GM18858 (cell line): ENCODE data around the gene VRK3.
"Not testable (repeated sequence)": the region's sequence is repeated elsewhere in the genome, so short reads cannot be mapped to it uniquely, and the experiment has no call there.

Experiments
- ATAC-seq: cut with Tn5 transposase; IDR thresholded peaks from one replicate; pipeline ENCODE4 v1.9.1; 2021; ENCODE audit not compliant: unreplicated experiment

The VRK3 gene

DNA sequence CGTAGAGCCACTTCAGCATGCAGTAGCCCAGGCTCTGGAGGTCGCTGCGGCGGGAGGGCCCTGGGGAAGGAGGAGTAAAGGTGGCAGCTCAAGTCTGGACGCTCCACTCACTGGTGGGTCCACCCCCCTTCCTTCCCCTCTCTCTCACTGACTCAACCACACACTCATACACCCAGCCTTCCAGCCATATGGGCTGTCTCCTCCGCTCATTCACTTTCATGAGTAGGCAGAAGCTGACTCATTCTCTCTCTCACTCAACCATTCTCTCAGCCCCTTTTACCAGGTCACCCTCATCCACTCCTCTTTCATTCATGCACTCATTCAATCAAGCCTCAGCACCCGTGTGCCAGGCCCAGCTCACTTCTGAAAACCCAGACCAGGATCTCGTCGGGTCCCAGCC, 36.7 kb downstream of the VRK3 start:
- ATAC-seq: no peak

DNA sequence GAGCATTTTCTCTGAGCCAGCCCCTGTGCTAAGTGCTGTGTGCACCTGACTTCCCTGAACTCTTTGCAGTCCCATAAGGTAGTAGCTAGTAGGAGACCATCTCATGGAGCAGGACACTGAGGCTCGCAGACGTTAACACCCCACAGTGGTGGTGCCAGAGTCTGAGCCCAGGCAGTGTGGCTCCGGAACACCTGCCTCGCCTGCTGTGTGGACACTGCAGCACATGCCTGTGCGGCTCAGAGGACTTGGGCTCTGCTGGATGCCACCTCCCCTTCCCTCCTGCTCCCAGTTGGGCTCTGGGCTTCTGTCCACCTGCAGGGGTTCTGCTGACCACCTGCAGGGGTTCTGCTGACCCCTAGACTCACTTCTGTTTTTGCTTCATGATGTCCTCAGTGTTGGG, 37.2 kb downstream of the VRK3 start:
- ATAC-seq: no peak

DNA sequence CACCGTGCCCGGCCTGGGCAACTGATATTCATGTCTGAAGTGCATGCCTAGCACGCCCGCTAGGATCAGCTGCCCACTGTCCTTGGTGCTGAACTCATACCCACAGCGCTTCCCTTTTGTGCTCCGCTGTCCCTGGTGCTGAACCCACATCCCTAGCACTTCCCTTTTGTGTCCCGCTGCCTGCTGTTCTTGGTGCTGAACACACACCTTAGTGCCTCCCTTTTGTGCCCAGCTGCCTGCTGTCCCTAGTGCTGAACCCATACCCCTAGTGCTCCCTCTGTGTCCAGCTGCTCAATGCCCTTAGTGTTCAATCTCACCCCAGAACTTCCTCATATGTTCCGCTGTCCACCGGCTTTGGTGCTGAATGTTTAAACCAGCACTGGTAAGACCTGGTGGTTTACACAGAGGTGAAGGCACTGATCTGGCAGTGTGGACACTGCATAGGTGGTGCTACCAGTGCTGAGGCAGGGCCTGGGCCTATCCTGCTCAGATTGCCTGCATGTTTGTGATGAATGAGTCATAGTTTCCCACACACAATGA, 37.9 kb downstream of the VRK3 start:
- ATAC-seq: no peak

DNA sequence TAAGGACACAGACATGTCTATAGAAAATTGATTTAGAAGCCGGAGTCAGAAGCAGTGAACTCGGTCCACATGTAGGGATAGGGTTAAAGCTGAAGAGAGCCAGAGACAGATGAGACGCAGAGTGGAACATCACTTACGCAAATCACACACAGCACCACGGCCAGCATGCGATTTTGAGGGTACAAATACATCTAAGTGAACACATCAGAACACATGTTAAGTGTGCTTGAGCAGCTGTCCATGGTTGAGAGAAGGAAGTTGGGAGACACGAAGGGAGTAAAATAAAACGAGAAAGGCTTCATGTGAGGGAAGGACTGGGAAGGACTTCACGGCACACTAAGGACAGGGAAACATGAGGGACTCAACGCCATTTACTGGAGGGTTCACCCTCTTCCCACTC, 38.8 kb downstream of the VRK3 start:
- no peak for ATAC-seq

DNA sequence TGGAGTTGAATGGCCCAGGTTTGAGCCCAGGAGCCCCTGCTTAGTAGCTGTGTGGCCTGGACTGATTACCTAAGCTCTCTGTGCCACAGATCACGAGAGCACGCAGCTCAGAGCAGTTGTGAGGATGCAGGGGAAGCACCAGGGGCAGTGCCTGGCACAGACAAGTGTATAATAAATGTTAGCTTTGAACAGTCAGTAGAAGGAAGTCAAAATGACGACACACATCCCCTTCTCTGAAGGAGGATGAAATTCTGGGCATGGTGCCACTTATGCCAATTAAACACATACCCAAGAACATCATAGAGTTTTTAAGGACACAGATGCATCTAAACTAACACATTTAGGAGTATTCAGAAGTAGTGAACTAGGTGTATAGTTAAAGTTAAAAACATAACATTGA, 39.3 kb downstream of the VRK3 start:
- ATAC-seq: no peak

DNA sequence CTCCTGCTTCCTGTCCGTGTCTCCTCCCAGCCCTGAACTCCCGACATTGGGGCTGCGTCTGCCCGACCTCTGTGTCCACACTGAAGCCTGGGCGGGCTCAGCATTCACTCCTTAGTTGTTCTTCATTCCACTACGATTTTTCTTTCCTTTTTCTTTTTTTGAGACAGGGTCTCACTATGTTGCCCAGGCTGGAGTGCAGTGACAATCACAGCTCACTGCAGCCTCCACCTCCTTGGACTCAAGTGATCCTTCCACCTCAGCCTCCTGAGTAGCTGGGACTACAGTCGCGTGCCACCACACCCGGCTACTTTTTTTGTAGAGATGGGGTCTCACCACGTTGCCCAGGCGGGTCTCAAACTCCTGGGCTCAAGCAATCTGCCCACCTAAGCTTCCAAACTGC, 40.7 kb downstream of the VRK3 start:
- ATAC-seq: no peak

DNA sequence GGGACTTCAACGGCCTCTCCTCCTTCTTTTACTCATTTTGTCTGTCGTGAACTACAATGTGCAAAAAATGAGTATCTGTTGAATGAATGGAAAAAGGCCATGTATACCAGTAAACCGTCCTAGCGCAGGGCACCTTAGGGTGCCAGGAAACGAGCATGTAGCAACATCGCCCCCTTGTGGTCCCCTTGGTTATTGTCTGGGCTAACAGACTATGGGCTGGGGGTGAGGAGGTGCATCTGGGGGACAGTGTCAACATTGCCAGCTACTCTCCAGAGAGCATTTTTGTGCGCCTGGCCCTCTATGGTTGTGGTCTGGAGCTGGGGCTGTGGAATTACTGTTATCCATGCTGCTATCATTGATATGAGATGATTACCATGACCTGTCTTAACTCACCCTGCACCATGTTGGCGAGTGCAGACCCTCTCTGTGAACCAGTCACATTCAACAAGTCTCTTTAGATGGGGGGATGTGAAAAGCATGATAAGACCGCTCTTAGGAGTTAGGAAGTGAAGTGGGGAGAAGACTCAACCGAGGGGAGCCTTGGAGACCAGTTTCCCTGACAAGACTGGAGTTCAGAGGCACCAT, 41.4 kb downstream of the VRK3 start:
- no peak for ATAC-seq

DNA sequence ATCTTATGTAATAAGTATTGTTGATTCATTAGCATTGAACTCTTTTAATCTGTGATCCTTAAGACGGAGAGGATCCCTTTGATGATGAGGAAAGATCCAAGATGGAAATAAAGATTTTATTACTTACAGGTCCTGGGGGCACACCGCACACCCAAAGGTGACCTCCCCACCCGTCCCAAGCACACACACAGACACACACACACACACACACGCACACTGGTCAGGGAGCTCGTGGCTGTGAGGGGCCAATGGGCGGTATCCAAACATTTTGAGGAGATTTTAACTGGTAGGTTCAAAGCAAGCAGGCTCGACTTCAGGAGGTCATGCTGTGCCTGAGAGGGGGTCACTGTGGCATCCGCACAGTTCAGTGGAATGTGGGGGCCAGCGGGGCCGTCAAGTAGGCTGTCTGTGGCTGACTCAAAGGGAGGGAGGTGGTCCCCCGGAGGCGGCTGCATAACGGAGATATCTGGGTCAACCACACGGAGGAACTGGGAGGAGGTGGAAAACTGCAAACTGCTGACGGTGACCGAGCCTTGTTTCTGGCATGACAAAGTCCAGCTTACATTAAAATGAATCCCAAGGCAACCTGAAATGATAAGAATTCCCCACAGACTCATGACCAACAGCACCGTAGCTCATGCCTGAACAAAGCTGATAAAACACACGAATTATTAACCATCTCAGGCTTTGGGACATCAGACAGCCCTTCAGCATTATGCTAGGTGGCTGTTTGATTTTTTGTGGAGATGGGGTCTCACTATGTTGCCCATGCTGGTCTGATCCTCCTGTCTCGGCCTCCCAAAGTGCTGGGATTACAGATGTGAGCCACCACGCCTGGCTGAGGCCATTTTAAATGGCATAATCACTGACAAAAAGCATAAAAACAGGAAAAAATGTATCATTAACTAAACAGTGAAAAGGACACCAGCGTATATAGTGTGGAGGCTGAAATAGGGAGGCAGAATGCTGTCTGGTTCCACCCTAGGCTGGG, 43.3 kb downstream of the VRK3 start:
- no peak for ATAC-seq

DNA sequence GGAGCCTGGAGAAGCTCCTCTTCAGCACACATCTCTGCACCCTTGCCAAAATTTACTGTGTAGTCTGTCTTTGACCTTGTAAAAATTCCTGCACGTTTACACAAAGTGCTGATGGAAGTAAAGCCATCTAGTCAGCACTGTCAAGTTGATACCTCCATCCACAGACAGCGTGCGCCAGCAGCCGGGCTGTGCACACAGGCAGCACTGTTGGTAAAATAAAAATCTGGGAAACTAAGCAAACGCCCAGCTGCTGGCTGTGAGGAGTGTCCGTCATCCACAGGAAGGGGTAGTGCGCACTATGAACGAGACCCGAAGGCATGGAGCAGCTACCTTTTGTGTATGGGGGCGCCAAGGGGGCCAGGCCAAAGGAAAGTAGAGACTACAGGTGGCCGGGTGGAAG, 46.8 kb downstream of the VRK3 start:
- no peak for ATAC-seq

DNA sequence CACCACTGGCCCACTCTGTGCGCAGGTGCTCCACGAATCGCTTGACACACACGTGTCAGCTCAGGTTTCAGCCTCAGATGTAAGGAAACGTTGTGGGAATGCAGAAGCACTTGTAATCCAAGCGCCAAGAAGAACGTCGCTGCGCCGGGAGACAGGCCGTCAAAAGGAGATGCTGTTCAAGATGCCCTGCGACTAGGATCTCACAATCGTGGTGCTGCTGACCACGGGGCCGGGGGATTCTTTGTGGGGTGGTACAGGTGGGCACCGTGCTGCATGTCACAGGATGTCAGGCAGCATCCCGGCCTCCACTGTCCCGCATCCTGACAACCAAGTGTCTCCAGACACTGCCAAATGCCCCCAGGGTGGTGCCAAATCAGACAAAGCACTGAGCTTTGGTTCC, 47.3 kb downstream of the VRK3 start:
- no peak for ATAC-seq

DNA sequence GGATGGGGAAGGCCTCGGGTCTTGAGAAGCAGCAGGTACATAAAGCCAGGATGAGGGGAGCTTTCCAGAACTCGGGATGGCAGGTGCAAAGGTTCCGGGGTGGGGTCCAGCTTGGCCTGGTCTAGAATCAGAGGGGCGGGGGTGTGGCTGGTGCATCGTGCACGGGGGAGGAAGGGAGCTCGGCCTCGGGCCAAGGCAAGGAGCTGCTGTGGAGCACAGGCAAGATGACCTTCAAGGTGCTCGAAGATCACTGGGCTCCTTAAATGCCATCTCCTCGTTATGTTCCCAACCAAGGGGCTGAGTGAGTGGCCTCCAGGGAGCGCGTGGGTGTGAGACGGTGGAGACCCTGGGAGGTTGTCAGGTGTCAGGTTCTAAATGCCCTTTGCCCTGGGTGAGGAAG, 48.1 kb downstream of the VRK3 start:
- no peak for ATAC-seq

DNA sequence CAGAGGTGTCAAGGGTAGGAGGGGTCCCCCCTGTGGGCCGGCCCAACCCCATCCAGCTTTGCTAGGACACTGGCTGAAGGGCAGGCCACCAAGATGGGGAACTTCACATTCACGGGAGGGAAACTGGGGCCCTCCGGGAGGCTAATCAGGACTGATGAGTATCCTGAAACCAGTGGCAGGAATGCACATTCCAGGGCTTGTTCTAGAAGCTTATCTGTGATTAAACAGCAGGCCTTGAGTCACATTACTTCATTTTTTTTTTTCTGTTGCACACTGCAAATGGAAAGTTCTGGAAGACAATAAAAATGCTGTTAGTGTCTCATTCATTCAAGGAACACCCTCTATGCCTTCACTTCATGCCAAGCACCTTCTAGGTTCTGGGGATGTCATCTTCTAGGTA, 48.7 kb downstream of the VRK3 start:
- ATAC-seq: no peak

DNA sequence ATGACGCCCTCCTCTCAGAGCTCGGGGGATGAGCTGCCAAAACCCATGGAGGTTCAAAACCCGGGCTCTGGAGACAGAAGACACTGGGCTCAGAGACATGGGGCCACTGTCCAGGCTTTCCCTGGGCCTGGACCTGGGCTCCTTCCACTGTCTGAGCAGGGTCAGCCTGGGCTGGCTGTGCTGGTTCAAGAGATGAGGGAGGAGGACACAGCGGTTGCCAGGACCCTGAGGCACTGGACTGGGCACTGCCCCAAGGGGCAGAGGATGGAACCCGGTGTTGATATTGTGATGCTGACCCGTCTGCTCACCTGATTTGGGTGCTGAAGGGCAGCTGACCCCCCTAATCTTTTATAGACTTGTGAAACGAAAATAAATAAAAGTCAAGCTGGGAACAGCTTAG, 50.1 kb downstream of the VRK3 start:
- no peak for ATAC-seq

DNA sequence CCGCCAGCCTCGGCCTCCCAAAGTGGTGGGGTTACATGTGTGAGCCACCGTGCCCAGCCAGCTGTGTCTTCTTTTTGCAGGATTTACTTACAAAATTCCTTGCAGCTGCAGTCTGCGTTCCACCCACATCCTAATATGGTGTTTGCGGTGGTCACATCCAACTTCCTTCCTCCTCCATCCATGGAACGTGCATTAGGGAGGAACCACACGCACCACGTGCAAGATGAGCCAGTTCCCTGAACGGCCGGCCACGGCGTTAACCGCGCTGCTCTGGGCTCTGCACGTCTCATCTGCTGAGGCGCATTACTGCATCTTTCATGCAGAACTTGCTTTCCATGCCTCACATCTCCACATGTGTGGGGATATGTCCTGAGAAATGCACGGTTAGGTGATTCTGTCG, 51.2 kb downstream of the VRK3 start:
- ATAC-seq: no peak

DNA sequence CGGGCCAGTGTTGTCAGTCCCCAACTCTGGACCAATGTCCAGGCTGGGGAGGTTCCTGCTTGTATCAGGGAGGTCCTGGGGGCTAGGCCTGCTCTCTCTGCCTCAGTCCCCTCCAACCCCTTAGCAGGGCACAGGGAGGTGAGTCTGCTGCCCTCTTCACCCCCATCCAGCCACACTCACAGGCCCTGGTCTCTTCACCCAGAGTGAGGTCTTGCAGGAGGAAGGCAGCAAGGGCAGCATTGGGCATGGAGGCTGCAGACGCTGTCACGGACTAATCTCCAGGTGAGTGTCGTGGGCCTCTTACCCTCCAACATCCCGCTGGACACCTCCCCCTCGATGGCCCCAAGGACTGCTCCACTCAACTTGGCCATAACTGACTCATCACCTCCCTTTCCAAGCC, 52.3 kb downstream of the VRK3 start:
- ATAC-seq: no peak

DNA sequence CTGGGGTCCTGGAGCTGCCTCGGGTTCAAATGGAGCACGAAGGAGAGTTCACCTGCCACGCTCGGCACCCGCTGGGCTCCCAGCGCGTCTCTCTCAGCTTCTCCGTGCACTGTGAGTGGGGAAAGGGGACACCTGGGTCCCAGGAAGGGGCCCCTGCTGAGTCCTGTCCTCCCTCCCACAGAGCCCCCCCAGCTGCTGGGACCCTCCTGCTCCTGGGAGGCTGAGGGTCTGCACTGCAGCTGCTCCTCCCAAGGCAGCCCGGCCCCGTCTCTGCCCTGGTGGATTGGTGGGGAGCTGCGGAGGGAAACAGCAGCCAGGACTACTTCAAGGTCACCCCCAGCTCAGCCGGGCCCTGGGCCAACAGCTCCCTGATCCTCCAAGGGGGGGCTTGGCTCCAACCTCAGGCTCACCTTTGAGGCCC, 53.2 kb downstream of the VRK3 start:
- ATAC-seq: no peak

DNA sequence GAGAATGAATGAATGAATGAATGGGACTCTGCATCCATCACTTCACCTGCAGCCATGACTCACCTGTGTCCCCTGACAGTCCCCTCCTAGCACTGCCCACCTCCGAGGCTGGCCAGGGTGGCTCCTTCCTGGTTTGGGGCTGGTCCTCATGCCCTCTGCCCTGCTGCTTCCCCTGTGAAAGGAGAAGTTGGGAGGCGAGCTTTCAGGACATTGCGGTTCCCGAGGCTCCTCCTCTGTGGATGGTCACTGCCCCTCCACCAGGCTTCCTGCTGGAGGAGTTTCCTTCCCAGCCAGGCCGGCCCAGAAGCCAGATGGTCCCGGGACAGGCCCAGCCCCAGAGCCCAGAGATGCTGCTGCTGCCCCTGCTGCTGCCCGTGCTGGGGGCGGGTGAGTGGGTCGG, 55.8 kb downstream of the VRK3 start:
- not testable (repeated sequence) for ATAC-seq

DNA sequence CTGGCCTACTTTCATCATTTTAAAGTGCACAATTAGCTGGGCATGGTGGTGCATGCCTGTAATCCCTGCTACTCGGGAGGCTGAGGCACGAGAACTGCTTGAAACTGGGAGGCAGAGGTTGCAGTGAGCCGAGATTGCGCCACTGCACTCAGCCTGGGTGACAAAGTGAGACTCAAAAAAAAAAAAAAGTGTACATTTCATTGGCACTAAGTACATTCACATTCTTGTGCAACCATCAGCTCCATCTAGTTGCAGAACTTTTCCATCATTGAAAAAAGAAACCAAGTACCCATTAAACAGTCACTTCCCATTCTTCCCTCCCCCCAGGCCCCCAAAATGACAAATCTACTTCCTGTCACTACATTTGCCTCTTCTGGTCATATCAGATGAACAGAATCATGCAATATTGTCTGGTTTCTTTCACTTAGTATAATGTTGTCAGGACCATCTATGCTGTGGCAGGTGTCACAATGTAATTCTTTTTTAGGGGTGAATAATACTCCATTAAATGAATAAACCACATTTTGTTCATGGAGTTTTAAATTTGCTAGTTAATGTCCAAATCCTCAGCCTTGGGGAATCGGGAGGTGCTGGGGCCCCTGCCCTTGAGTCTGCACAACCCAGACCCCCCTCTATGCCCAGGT, 56.8 kb downstream of the VRK3 start:
- ATAC-seq: no peak

DNA sequence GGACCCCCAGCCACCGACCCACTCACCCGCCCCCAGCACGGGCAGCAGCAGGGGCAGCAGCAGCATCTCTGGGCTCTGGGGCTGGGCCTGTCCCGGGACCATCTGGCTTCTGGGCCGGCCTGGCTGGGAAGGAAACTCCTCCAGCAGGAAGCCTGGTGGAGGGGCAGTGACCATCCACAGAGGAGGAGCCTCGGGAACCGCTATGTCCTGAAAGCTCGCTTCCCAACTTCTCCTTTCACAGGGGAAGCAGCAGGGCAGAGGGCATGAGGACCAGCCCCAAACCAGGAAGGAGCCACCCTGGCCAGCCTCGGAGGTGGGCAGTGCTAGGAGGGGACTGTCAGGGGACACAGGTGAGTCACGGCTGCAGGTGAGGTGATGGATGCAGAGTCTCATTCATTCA, 64.2 kb downstream of the VRK3 start, which contains the start of gene SIGLEC11:
Gene SIGLEC11, minus strand, starts transcription at position 193 of the 400 bp plus-strand sequence. Its CDS starts 91 bp downstream, at position 102.
- ATAC-seq: not testable (repeated sequence)

DNA sequence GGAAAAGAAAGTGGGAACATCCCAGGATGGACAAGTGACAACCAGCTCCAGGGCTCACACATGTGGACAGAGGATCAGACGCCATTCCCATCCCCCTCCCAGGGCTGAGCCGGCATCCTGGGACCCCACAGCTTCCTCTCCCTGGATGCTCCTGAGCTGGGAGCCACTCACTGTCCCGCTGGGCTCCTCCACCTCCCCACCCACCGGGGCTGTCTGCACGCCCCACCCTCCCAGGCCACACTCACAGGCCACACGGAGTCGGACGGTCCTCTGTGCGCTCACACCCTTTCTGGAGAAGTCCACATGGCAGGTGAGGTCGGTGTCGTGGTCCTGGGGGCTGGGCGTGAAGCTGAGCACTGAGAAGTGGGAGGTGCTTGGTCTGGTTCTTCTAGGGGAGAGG, 65.3 kb downstream of the VRK3 start:
- ATAC-seq: not testable (repeated sequence)

DNA sequence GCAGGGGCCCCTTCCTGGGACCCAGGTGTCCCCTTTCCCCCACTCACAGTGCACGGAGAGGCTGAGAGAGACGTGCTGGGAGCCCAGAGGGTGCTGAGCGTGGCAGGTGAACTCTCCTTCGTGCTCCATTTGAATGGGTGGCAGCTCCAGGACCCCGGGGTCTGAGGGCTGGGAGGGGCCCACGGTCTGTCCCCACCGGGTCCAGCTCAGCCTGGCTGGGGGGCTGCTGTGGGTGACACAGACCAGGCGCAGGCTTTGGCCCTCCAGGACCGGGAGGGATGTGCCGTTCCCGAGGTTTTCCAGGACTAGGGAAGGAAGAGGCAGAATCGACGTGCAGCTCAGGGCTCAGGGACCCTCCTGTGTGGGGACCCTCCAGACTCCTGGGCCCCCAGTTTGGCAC, 66.6 kb downstream of the VRK3 start:
- not testable (repeated sequence) for ATAC-seq

DNA sequence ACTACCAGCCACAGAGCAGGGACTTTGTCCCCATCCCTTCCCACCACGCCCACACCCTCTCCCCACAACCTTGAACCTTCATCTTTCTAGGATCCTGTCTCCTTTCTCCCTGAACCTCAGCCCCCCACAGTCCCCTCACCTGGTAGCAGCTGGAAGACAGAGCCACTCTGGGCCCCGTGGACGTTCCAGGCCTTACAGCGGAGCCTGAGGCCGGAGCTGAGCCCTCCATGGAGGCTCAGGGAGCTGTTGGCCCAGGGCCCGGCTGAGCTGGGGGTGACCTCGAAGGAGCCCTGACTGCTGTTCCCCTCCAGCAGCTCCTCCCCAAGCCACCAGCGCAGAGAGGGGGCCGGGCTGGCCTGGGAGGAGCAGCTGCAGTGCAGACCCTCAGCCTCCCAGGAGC, 67.0 kb downstream of the VRK3 start:
- not testable (repeated sequence) for ATAC-seq
